Peyer's patch (tissue), 4 donors: ENCODE measurements around the gene SUPT20HL2.

Experiments used
- CTCF ChIP-seq, 6 experiments: fragments of 450-650 bp in 4 of 6; fragments of 200-600 bp in 2 of 6; sonication (generic) in 1 of 6; IDR thresholded peaks; one replicate each; pipeline ENCODE4 v1.5.1; 2017 to 2019; ENCODE audit warnings: antibody characterized with exemption in 6 of 6, mild to moderate bottlenecking in 3 of 6, moderate library complexity in 1 of 6
- POLR2A ChIP-seq, 2 donors: fragments of 450-650 bp; IDR thresholded peaks; one replicate each; pipeline ENCODE4 v1.5.1; 2017; ENCODE audit warnings: antibody characterized with exemption in 2 of 2, mild to moderate bottlenecking in 2 of 2, moderate library complexity in 2 of 2

GRCh38 chrX:24355095-24355494, 41.2 kb upstream of the SUPT20HL2 start:
- TF ChIP-seq CTCF (IDR thresholded peaks at IDR 0.05): no peak
- TF ChIP-seq POLR2A (IDR thresholded peaks at IDR 0.05): no peak
